B cell (primary cell): Measurements from ENCODE around the gene MND1. TPM values are rescaled to one million over a fixed set of nuclear protein-coding genes. Genes with fewer than 3 reads are reported as not detected.

Experiments
- ATAC-seq: fragments of 200-7000 bp; cut with Tn5 transposase; one replicate; pipeline ENCODE4 v1.10.0; 2021; ENCODE audit warnings: low read depth, mild to moderate bottlenecking, moderate number of reproducible peaks, moderate library complexity
- CTCF ChIA-PET: fragments of 350-600 bp; sonication (Branson Sonifier 250); formaldehyde crosslinking; loops from one replicate; lab custom pipeline; 2021; ENCODE audit warnings: antibody characterized with exemption, inconsistent platforms; lab: Charles Lee
- POLR2A ChIA-PET: fragments of 350-600 bp; sonication (Branson Sonifier 250); formaldehyde crosslinking; loops from one replicate; lab custom pipeline; 2021; ENCODE audit warnings: antibody characterized with exemption; lab: Charles Lee
- DNase-seq: peaks from one replicate; pipeline ENCODE4 v3.0.0; 2013
- H2AFZ ChIP-seq: 2 replicates; pipeline ENCODE4 v1.6.1; 2012; ENCODE audit warnings: mild to moderate bottlenecking, low read depth, low read length; ENCODE audit not compliant: insufficient read depth, poor library complexity, severe bottlenecking
- H3K27ac ChIP-seq, 2 donors: 1 replicate in 1 of 2; 2 replicates in 1 of 2; pipeline ENCODE4 v1.5.1; 2012 to 2013; ENCODE audit warnings: low read length in 2 of 2, mild to moderate bottlenecking in 2 of 2, moderate library complexity in 1 of 2
- H3K27me3 ChIP-seq, 4 experiments: fragments of 200-600 bp in 1 of 4; sonication (generic) in 1 of 4; replicated peaks in 1 of 4; 1 replicate in 2 of 4; 2 replicates in 2 of 4; pipeline versions ENCODE4 v1.6.1 to v1.7.0; 2013 to 2016; ENCODE audit warnings: low read length in 3 of 4, mild to moderate bottlenecking in 2 of 4, mixed read lengths in 1 of 4, moderate library complexity in 1 of 4; ENCODE audit not compliant: insufficient read depth in 4 of 4, control insufficient read depth in 3 of 4; ENCODE audit errors: control extremely low read depth in 1 of 4
- H3K36me3 ChIP-seq, 2 experiments: replicated peaks in 1 of 2; 1 replicate in 1 of 2; 2 replicates in 1 of 2; pipeline versions ENCODE4 v1.6.1 to v1.7.1; 2013; ENCODE audit warnings: low read length in 1 of 2; ENCODE audit not compliant: insufficient read depth in 2 of 2, control insufficient read depth in 1 of 2; ENCODE audit errors: control extremely low read depth in 1 of 2, extremely low read depth in 1 of 2
- H3K4me1 ChIP-seq, 2 donors: fragments of 200-600 bp in 1 of 2; sonication (generic) in 1 of 2; 1 replicate in 1 of 2; 2 replicates in 1 of 2; pipeline versions ENCODE4 v1.5.1 to v1.6.1; 2013 to 2017; ENCODE audit warnings: low read length in 2 of 2; ENCODE audit not compliant: control insufficient read depth in 2 of 2, insufficient read depth in 2 of 2
- H3K4me2 ChIP-seq: replicated peaks from 2 replicates; pipeline ENCODE3; 2012; ENCODE audit warnings: mild to moderate bottlenecking, low read depth, low read length; ENCODE audit not compliant: poor library complexity, severe bottlenecking
- H3K4me3 ChIP-seq, 5 experiments: fragments of 200-600 bp in 1 of 5; sonication (generic) in 1 of 5; 1 replicate in 3 of 5; 2 replicates in 2 of 5; pipeline versions ENCODE4 v1.5.1 to v1.7.0; 2011 to 2016; ENCODE audit warnings: low read length in 4 of 5, mild to moderate bottlenecking in 4 of 5, low read depth in 2 of 5, control low read depth in 1 of 5, moderate library complexity in 1 of 5; ENCODE audit not compliant: insufficient read depth in 1 of 5; ENCODE audit errors: control extremely low read depth in 1 of 5, extremely low read depth in 1 of 5
- H3K79me2 ChIP-seq: fragments of 200-600 bp; sonication (generic); one replicate; pipeline ENCODE4 v1.6.0; 2016; ENCODE audit warnings: low read length; ENCODE audit not compliant: control insufficient read depth, insufficient read depth
- H3K9ac ChIP-seq: fragments of 200-600 bp; sonication (generic); 2 replicates; pipeline ENCODE4 v1.6.1; 2017; ENCODE audit warnings: mild to moderate bottlenecking, low read length, moderate library complexity
- H3K9me3 ChIP-seq, 3 donors: one replicate each; pipeline versions ENCODE4 v1.6.1 to v1.7.1; 2013; ENCODE audit warnings: low read length in 2 of 3; ENCODE audit not compliant: control insufficient read depth in 2 of 3, insufficient read depth in 1 of 3; ENCODE audit errors: control extremely low read depth in 1 of 3
- H4K20me1 ChIP-seq: 2 replicates; pipeline ENCODE4 v1.6.0; 2012; ENCODE audit warnings: mild to moderate bottlenecking, low read length; ENCODE audit not compliant: insufficient read depth, control insufficient read depth, poor library complexity, severe bottlenecking
- H3K27ac Mint-ChIP-seq: one replicate; pipeline ENCODE4 v1.8.0; 2021; ENCODE audit warnings: mixed read lengths
- H3K27me3 Mint-ChIP-seq: one replicate; pipeline ENCODE4 v1.8.0; 2021; ENCODE audit warnings: mixed read lengths
- H3K4me1 Mint-ChIP-seq: one replicate; pipeline ENCODE4 v1.8.0; 2021; ENCODE audit warnings: mixed read lengths
- H3K4me3 Mint-ChIP-seq: one replicate; pipeline ENCODE4 v1.8.0; 2021; ENCODE audit warnings: mixed read lengths
- H3K9me3 Mint-ChIP-seq: one replicate; pipeline ENCODE4 v1.8.0; 2022; ENCODE audit warnings: mixed read lengths; ENCODE audit not compliant: insufficient read depth
- CTCF ChIP-seq: fragments of 200-600 bp; IDR thresholded peaks from one replicate; pipeline ENCODE4 v1.8.0; 2022; ENCODE audit warnings: antibody characterized with exemption, mild to moderate bottlenecking
- EZH2 ChIP-seq: IDR thresholded peaks from 2 replicates; pipeline ENCODE4 v1.6.1; 2012; ENCODE audit warnings: borderline replicate concordance, low read depth, mild to moderate bottlenecking, moderate library complexity, low read length; ENCODE audit not compliant: insufficient read depth, poor library complexity, severe bottlenecking
- WGBS: methylation state at CpG from one replicate; pipeline ENCODE4 v1.1.5; 2013; ENCODE audit warnings: missing lambda C conversion rate; ENCODE audit not compliant: insufficient coverage; 5-methylcytosine and 5-hydroxymethylcytosine counted together
- intact Hi-C: fragments of 100-400 bp; cut with micrococcal nuclease; formaldehyde crosslinking; loops from one replicate; pipeline ENCODE4 v1.10.0; 2022
- polyA plus RNA-seq: library from polyadenylated mRNA; depleted of rRNA; stranded (reverse); fragments of >200 nt; gene quantifications from 2 replicates; pipeline ENCODE4 v1.2.3, GENCODE V29; 2012
- total RNA-seq, 2 donors: library from RNA; stranded (reverse); fragments of 120-200 nt in 1 of 2; gene quantifications; 1 replicate in 1 of 2; 2 replicates in 1 of 2; pipeline versions ENCODE4 v1.2.3 to v1.2.4, GENCODE V29; 2013 to 2022

Gene MND1
- total and polyA plus RNA-seq, 2 donors (not counting 1 experiment from before 2014, with no cell fraction given): not detected

- no peaks in the 10 kb centered on the region for H3K9me3 Mint-ChIP-seq
- no peaks in the 10 kb centered on the region for H3K27me3 ChIP-seq
- H3K9me3 ChIP-seq: no peaks in the 10 kb centered on the region
- H3K79me2 ChIP-seq: no peaks in the 10 kb centered on the region
- H3K4me3 ChIP-seq: no peak overlapping the region
- H4K20me1 ChIP-seq: no peaks in the 10 kb centered on the region
- ChIA-PET CTCF (interaction anchor here (1.0 to 1.4 kb wide), 2 partner anchors 187 to 232 kb away, joined by 3 read pairs; no protein-coding TSS in a partner anchor), POLR2A (no interaction called here)
- intact Hi-C loops: no loop called here
- H3K4me2 ChIP-seq: no peak overlapping the region
- no peaks in the 10 kb centered on the region for H3K4me1 Mint-ChIP-seq
- no peak overlapping the region for H2AFZ ChIP-seq
- H3K27ac Mint-ChIP-seq: no peak overlapping the region
- no peaks in the 10 kb centered on the region for H3K27me3 Mint-ChIP-seq
- no peaks in the 10 kb centered on the region for H3K36me3 ChIP-seq
- H3K9ac ChIP-seq: no peak overlapping the region
- TF ChIP-seq EZH2 (no peak), CTCF (no peak)
- no peak overlapping the region for H3K27ac ChIP-seq
- H3K4me1 ChIP-seq: no peaks in the 10 kb centered on the region
- H3K4me3 Mint-ChIP-seq: no peak overlapping the region
- no peak for ATAC-seq
- DNase-seq: no peak
- no CpG with 5 or more reads among the region's 1 CpG for WGBS
These were observed 29.6 kb upstream of the MND1 start for GRCh38 chr4:153314915-153315314.

GRCh38 chr4:153318696-153319320 lies 25.7 kb upstream of the MND1 start:
- no peaks in the 10 kb centered on the region for H3K4me1 ChIP-seq
- H3K27ac ChIP-seq: no peak overlapping the region
- H3K4me2 ChIP-seq: no peak overlapping the region
- TF ChIP-seq CTCF (peak; percentile 78), EZH2 (no peak)
- WGBS: 80% methylated on average over 1 of the region's 2 CpGs
- Mint-ChIP-seq H3K27me3 (no peaks in the 10 kb centered on the region), H3K4me3 (no peak overlapping the region), H3K4me1 (no peaks in the 10 kb centered on the region), H3K27ac (no peak overlapping the region), H3K9me3 (no peaks in the 10 kb centered on the region)
- H3K9me3 ChIP-seq: no peaks in the 10 kb centered on the region
- H2AFZ ChIP-seq: no peak overlapping the region
- no peak overlapping the region for H3K4me3 ChIP-seq
- no peaks in the 10 kb centered on the region for H3K79me2 ChIP-seq
- H3K9ac ChIP-seq: no peak overlapping the region
- CTCF ChIA-PET: interaction anchor here (0.7 to 2.6 kb wide), 11 partner anchors 14 to 313 kb away, joined by 3 to 12 read pairs (median 3); no protein-coding TSS in a partner anchor
- no peaks in the 10 kb centered on the region for H4K20me1 ChIP-seq
- ATAC-seq: no peak
- no peaks in the 10 kb centered on the region for H3K27me3 ChIP-seq
- peak; percentile 57 for DNase-seq
- H3K36me3 ChIP-seq: no peaks in the 10 kb centered on the region
- POLR2A ChIA-PET: no interaction called here
- intact Hi-C loops: loop anchor here (1.0 kb wide), 3 partner anchors 176 to 473 kb away; no protein-coding TSS in a partner anchor
